ENCODE measurements around the gene AMMECR1L.

DNA sequence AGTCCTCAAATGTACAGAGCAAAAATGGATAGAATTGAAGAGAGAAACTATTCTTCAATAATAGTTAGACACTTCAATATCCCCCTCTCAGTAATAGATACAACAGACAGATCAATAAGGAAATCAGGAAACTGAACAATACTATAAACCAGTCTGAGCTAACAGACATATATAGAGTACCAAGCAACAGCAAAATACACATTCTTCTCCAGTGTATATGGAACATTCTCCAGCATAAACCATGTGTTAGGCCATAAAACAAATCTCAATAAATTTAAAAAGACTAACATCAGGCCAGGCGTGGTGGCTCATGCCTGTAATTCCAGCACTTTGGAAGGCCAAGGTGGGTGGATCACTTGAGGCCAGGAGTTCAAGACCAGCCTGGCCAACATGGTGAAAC lies 43.7 kb upstream of the AMMECR1L start:
- TF ChIP-seq SP1 (IDR thresholded peaks at IDR 0.05) (no peak), BHLHE40 (IDR thresholded peaks at IDR 0.05; ENCODE audit: borderline replicate concordance) (no peak), NFRKB (IDR thresholded peaks at IDR 0.05) (no peak), L3MBTL2 (conservative IDR thresholded peaks at IDR 0.05) (no peak), ZNF384 (IDR thresholded peaks at IDR 0.05) (no peak)

Measured in HEK293T (cell line).